ENCODE data around the gene ZNF804A.

ZNF804A gene

DNA sequence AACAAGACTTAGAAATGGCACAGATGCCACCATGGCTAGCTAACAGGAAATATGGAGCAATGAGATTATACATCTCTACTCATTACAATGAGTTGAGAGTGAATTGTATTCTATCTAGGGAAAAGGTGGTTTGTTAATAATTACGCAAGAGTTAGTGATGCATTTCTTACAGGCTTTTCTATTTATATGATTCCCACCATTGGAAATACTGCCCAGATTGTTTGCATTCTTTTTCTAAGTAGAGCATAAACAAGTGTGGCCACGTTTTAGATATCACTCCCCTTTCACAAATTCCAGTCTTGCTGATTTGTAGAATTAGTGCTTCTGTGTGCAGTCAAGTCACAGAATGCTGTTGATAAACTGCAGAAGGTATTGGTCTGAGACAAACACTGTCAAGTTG is 56.6 kb downstream of the ZNF804A start:
- in situ Hi-C loops (cut with HindIII; ENCODE audit: low sequenced_read_pairs) = no loop called here
- DNase-seq (ENCODE audit: low read depth, low spot score) = peak; percentile 22
- TF ChIP-seq, protein P1, sequence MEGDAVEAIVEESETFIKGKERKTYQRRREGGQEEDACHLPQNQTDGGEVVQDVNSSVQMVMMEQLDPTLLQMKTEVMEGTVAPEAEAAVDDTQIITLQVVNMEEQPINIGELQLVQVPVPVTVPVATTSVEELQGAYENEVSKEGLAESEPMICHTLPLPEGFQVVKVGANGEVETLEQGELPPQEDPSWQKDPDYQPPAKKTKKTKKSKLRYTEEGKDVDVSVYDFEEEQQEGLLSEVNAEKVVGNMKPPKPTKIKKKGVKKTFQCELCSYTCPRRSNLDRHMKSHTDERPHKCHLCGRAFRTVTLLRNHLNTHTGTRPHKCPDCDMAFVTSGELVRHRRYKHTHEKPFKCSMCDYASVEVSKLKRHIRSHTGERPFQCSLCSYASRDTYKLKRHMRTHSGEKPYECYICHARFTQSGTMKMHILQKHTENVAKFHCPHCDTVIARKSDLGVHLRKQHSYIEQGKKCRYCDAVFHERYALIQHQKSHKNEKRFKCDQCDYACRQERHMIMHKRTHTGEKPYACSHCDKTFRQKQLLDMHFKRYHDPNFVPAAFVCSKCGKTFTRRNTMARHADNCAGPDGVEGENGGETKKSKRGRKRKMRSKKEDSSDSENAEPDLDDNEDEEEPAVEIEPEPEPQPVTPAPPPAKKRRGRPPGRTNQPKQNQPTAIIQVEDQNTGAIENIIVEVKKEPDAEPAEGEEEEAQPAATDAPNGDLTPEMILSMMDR (IDR thresholded peaks at IDR 0.05; ENCODE audit: low read depth, low read length) = no peak
- H3K4me3 ChIP-seq (ENCODE audit: low read depth, low read length) = no peak overlapping the region

DNA sequence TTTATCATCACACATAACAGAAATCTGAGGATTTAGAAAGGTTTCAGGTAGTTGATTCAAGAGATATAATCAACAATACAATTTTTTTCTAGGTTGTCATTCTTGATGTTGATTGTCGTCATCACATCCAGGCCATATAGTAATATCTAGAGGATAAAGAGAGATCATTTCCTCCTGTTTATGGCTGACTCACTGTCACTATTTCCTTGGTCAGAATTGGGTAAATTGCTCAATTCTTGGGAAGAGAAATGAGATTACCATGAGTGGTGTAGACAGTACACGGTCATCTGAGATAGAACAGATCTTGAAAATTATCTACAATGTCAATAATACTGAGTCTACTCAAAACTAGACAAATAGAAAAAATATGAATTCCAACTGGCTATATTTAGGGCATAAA is 78.8 kb downstream of the ZNF804A start:
- no peak for DNase-seq (ENCODE audit: low read depth, low spot score)
- TF ChIP-seq, protein P1 (IDR thresholded peaks at IDR 0.05; ENCODE audit: low read depth, low read length) = no peak
- in situ Hi-C loops (cut with HindIII; ENCODE audit: low sequenced_read_pairs) = no loop called here
- H3K4me3 ChIP-seq (ENCODE audit: low read depth, low read length) = no peak overlapping the region

DNA sequence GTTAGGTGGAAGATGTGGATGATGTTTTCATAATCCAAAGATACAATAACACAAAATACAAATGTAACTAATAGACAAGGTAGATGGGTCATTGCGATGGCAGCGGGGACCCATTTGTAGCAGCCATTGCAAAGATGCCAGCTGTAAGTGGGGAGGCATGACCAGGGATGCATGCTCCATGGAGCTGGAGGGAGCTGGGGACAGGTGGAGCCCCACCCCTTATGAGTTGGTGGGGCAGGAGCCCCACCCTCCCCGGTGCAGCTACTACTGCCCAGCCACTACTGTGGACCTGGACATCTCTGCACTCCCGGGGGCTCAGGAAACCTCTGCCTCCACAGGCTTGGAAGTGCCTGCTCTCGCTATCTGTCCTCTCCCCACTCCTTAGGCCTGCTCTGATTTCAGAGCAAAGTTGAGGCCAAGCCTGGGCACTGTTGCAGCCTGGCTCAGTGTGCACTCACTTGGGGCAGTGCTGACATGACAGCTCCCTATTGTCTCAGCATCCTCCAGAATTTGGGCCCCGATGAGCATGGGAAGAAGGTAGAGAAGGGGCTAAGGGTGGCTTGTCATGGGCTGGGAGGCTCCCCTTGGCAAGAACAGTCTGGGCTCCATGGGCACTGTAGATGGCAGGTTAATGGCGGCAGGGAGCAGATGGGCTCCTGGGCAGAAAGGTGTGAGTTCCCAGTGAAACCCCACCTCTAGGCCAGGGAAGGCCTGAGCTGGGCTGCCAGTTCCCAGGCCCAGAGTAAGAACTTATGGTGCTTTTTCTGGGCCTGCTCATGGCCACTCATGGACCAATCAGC is 81.1 kb downstream of the ZNF804A start:
- TF ChIP-seq, protein P1 (IDR thresholded peaks at IDR 0.05; ENCODE audit: low read depth, low read length) = no peak
- H3K4me3 ChIP-seq (ENCODE audit: low read depth, low read length) = no peak overlapping the region
- in situ Hi-C loops (cut with HindIII; ENCODE audit: low sequenced_read_pairs) = no loop called here
- DNase-seq (ENCODE audit: low read depth, low spot score) = no peak

DNA sequence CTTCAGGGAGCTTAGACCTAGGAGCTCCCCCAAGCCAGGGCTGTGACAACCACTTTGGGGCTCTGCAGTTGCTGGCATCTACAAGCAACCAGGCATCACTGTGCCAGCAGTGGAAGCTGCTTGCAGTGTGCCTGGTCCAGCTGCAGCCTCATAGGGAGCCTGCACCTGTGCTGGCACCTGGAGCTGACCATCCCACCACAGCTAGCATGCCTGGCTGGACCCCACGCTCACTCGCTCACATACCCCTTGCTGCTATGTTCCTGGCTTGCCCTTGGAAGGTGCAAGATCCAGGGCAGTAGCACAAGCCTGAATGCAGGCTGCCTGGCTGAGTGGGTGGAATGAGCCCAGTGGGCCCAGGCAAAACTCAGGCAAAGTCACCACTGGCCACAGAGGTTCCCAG is 82.5 kb downstream of the ZNF804A start:
- no peak overlapping the region for H3K4me3 ChIP-seq (ENCODE audit: low read depth, low read length)
- TF ChIP-seq, protein P1 (IDR thresholded peaks at IDR 0.05; ENCODE audit: low read depth, low read length) = no peak
- in situ Hi-C loops (cut with HindIII; ENCODE audit: low sequenced_read_pairs) = no loop called here
- no peak for DNase-seq (ENCODE audit: low read depth, low spot score)

DNA sequence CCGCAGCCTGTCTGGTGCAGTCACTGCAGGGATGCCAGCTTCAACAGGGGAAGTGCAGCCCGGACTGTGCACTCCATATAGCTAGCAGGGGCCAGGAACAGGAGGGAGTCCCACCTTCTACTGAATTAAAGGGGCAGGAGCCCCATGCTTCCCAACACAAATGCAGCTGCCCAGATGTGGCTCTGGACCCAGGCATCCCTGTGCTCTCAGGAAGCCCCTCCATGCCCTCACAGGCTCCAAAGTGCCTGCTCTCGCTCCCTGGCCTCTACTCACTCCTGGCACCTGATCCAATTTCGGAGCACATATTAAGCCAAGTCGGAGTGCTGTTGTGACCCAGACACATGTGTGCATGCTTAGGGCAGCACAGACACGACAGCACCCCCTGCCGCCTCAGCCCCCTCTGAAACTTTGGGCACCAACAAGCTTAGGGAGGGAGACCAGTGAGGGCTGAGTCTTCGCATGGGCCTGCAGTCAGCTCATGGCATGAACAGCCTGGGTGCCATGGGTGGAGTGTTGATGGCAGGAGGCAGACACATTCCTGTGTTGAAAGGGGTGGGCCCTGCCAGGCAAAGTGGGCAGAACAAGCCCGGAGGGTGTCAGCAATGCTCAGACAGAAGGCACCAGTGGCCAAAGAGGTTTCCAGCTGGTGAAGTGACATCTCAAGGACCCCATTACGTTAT is 83.5 kb downstream of the ZNF804A start:
- TF ChIP-seq, protein P1 (IDR thresholded peaks at IDR 0.05; ENCODE audit: low read depth, low read length) = no peak
- in situ Hi-C loops (cut with HindIII; ENCODE audit: low sequenced_read_pairs) = no loop called here
- no peak for DNase-seq (ENCODE audit: low read depth, low spot score)
- no peak overlapping the region for H3K4me3 ChIP-seq (ENCODE audit: low read depth, low read length)

DNA sequence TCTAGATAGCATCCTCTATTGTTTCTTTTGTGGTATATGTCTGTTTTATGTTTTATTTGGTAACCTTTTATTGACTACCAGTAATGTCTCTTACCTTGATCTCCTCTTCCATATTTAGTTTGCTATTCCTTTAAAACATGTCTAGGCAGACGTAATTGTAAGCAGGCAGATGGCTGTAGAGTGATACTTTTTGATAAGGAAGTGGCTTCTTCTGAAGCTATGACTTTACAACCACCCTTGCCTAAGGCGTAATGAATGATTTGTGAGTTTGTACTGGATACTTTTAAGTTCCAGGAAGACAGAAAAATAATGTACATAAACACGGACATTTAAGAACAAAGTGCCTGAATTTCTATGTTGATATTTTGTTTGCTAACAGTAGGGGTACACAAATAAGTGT is 85.6 kb downstream of the ZNF804A start:
- no peak for DNase-seq (ENCODE audit: low read depth, low spot score)
- H3K4me3 ChIP-seq (ENCODE audit: low read depth, low read length) = no peak overlapping the region
- TF ChIP-seq, protein P1 (IDR thresholded peaks at IDR 0.05; ENCODE audit: low read depth, low read length) = no peak
- in situ Hi-C loops (cut with HindIII; ENCODE audit: low sequenced_read_pairs) = no loop called here

Data from astrocyte of the spinal cord (primary cell).